Colonic mucosa (tissue), 4 donors: ENCODE results near the gene GPR108. TPM values are rescaled to one million over a fixed set of nuclear protein-coding genes. Genes with fewer than 3 reads are reported as not detected.
"Not testable (repeated sequence)": the region's sequence is repeated elsewhere in the genome, so short reads cannot be mapped to it uniquely, and the experiment has no call there.

Source experiments
- DNase-seq: peaks from one replicate; pipeline ENCODE4 v3.0.0-alpha.2; 2020
- H3K27ac ChIP-seq: fragments of 200-600 bp; one replicate; pipeline ENCODE4 v1.8.0; 2021
- H3K27me3 ChIP-seq: fragments of 200-600 bp; one replicate; pipeline ENCODE4 v1.8.0; 2021
- H3K36me3 ChIP-seq: fragments of 200-600 bp; one replicate; pipeline ENCODE4 v1.8.0; 2021
- H3K4me1 ChIP-seq: fragments of 200-600 bp; one replicate; pipeline ENCODE4 v1.8.0; 2021; ENCODE audit warnings: mild to moderate bottlenecking
- H3K4me3 ChIP-seq: fragments of 200-600 bp; one replicate; pipeline ENCODE4 v1.8.0; 2021
- H3K9ac ChIP-seq, 2 donors: one replicate each; pipeline ENCODE4 v1.7.0; 2013; ENCODE audit warnings: control low read depth in 2 of 2, low read depth in 2 of 2, low read length in 2 of 2
- H3K9me3 ChIP-seq: fragments of 200-600 bp; one replicate; pipeline ENCODE4 v1.8.0; 2021
- CTCF ChIP-seq: fragments of 200-600 bp; IDR thresholded peaks from one replicate; pipeline ENCODE4 v1.8.0; 2022; ENCODE audit warnings: antibody characterized with exemption, mild to moderate bottlenecking
- intact Hi-C: fragments of 100-400 bp; cut with DNase I; formaldehyde crosslinking; loops from one replicate; pipeline ENCODE4 v1.14.1; 2022
- total RNA-seq, 2 donors: library from RNA; stranded (reverse); fragmentation: NEBNext Ultra II Directional in 1 of 2; extraction: Animal tissue kit (Norgen Biotek cat#: 25700) in 1 of 2; gene quantifications; one replicate each; pipeline ENCODE4 v1.2.1, GENCODE V29; 2021
- donor health status: healthy.
- donor health status: DM: no; HTN: no; CAD: no.
- donor health status: DM: no; HTN: no; CAD: no.

The GPR108 gene
- total RNA-seq, 2 donors from 2014 or later: 92.0 to 109 TPM

GRCh38 chr19:6754136-6754535, 16.8 kb upstream of the GPR108 start:
- peak overlapping the region; percentile 88 for H3K27ac ChIP-seq
- no peak overlapping the region for H3K4me3 ChIP-seq
- H3K27me3 ChIP-seq: no peaks in the 10 kb centered on the region
- no peaks in the 10 kb centered on the region for H3K9me3 ChIP-seq
- intact Hi-C loops: loop anchor here (10.0 kb wide), 1 partner anchor 119 kb away; no protein-coding TSS in a partner anchor
- no peaks in the 10 kb centered on the region for H3K36me3 ChIP-seq
- H3K4me1 ChIP-seq: no peaks in the 10 kb centered on the region
- DNase-seq: no peak
- no peak for TF ChIP-seq CTCF
- H3K9ac ChIP-seq: no peak overlapping the region

GRCh38 chr19:6753178-6754031, 16.0 kb upstream of the GPR108 start:
- H3K9ac ChIP-seq: peak overlapping the region; percentile 71 to 84
- no peaks in the 10 kb centered on the region for H3K27me3 ChIP-seq
- no peaks in the 10 kb centered on the region for H3K36me3 ChIP-seq
- intact Hi-C loops: loop anchor here (10.0 kb wide), 1 partner anchor 119 kb away; no protein-coding TSS in a partner anchor
- H3K27ac ChIP-seq: peak overlapping the region; percentile 88
- H3K4me1 ChIP-seq: no peaks in the 10 kb centered on the region
- peak overlapping the region; percentile 22 for H3K4me3 ChIP-seq
- H3K9me3 ChIP-seq: no peaks in the 10 kb centered on the region
- peak; percentile 94 for DNase-seq
- peak; percentile 41 for TF ChIP-seq CTCF

GRCh38 chr19:6752256-6753177, 15.1 kb upstream of the GPR108 start:
- DNase-seq: peak; percentile 89
- intact Hi-C loops: loop anchor here (10.0 kb wide), 1 partner anchor 118 kb away; no protein-coding TSS in a partner anchor
- peak overlapping the region; percentile 71 to 84 for H3K9ac ChIP-seq
- H3K9me3 ChIP-seq: no peaks in the 10 kb centered on the region
- H3K4me1 ChIP-seq: no peaks in the 10 kb centered on the region
- no peaks in the 10 kb centered on the region for H3K27me3 ChIP-seq
- no peaks in the 10 kb centered on the region for H3K36me3 ChIP-seq
- no peak for TF ChIP-seq CTCF
- peak overlapping the region; percentile 22 for H3K4me3 ChIP-seq
- peak overlapping the region; percentile 88 for H3K27ac ChIP-seq

GRCh38 chr19:6751189-6751588, 13.8 kb upstream of the GPR108 start:
- H3K4me3 ChIP-seq: no peak overlapping the region
- peak overlapping the region; percentile 88 for H3K27ac ChIP-seq
- no peak for TF ChIP-seq CTCF
- intact Hi-C loops: loop anchor here (10.0 kb wide), 1 partner anchor 116 kb away; no protein-coding TSS in a partner anchor
- no peaks in the 10 kb centered on the region for H3K4me1 ChIP-seq
- H3K9ac ChIP-seq: no peak overlapping the region
- H3K36me3 ChIP-seq: peaks cover 8% of the 10 kb centered on the region
- H3K9me3 ChIP-seq: no peaks in the 10 kb centered on the region
- no peak for DNase-seq
- H3K27me3 ChIP-seq: no peaks in the 10 kb centered on the region

GRCh38 chr19:6750062-6750461, 12.7 kb upstream of the GPR108 start:
- Histone ChIP-seq H3K27ac (no peak overlapping the region), H3K4me1 (no peaks in the 10 kb centered on the region), H3K9ac (no peak overlapping the region), H3K9me3 (no peaks in the 10 kb centered on the region), H3K36me3 (peaks cover 10% of the 10 kb centered on the region), H3K4me3 (no peak overlapping the region), H3K27me3 (no peaks in the 10 kb centered on the region)
- intact Hi-C loops: loop anchor here (10.0 kb wide), 1 partner anchor 115 kb away; no protein-coding TSS in a partner anchor
- DNase-seq: no peak
- TF ChIP-seq CTCF: no peak

- H3K36me3 ChIP-seq, H3K27me3 ChIP-seq, H3K27ac ChIP-seq, DNase-seq, H3K9ac ChIP-seq, H3K4me3 ChIP-seq, intact Hi-C loops, H3K4me1 ChIP-seq, H3K9me3 ChIP-seq: not testable (repeated sequence)
These were observed 11.2 kb upstream of the GPR108 start for GRCh38 chr19:6748543-6748942.
